Measurements from ENCODE around the gene PDE11A. TPM values are rescaled to one million over a fixed set of nuclear protein-coding genes. Genes with fewer than 3 reads are reported as not detected.

Gene PDE11A
- total and polyA plus RNA-seq, 12 donors, result 0.26 to 2.9 (median 0.58) TPM

GRCh38 chr2:177771191-177771590 is 301.4 kb downstream of the PDE11A start:
- H3K4me1 ChIP-seq (replicated peaks in 1 of 2), result no peaks in the 10 kb centered on the region
- H3K36me3 ChIP-seq (replicated peaks in 1 of 2), result no peaks in the 10 kb centered on the region
- no peaks in the 10 kb centered on the region for H3K27me3 ChIP-seq
- H3K27ac ChIP-seq, result no peak overlapping the region
- H3K9me3 ChIP-seq (replicated peaks in 1 of 3), result no peaks in the 10 kb centered on the region
- intact Hi-C loops (cut with DNase I), result no loop called here
- WGBS, 4 donors, result 79 to 94% (median 90%) methylated on average over 3 of the region's 3 CpGs
- DNase-seq, result no peak
- no peak for TF ChIP-seq CTCF (IDR thresholded peaks at IDR 0.05)
- no peak for TF ChIP-seq POLR2A (IDR thresholded peaks at IDR 0.05)
- no peak overlapping the region for H3K4me3 ChIP-seq

GRCh38 chr2:177767768-177768167 is 304.8 kb downstream of the PDE11A start:
- Histone ChIP-seq H3K4me1 (replicated peaks in 1 of 2) (no peaks in the 10 kb centered on the region), H3K27me3 (no peaks in the 10 kb centered on the region), H3K36me3 (replicated peaks in 1 of 2) (no peaks in the 10 kb centered on the region), H3K9me3 (replicated peaks in 1 of 3) (no peaks in the 10 kb centered on the region), H3K27ac (no peak overlapping the region), H3K4me3 (no peak overlapping the region)
- TF ChIP-seq POLR2A (IDR thresholded peaks at IDR 0.05), result no peak
- TF ChIP-seq CTCF (IDR thresholded peaks at IDR 0.05), result no peak
- 94 to 100% (median 98%) methylated on average over 2 of the region's 2 CpGs for WGBS, 4 donors
- no peak for DNase-seq
- intact Hi-C loops (cut with DNase I), result loop anchor here in 1 of 2 donors (10.0 kb wide), 1 partner anchor 433 kb away; no protein-coding TSS in a partner anchor

GRCh38 chr2:177765698-177766097 is 306.9 kb downstream of the PDE11A start:
- 81 to 89% (median 85%) methylated on average over 2 of the region's 2 CpGs for WGBS, 4 donors
- H3K4me3 ChIP-seq, result no peak overlapping the region
- TF ChIP-seq CTCF (IDR thresholded peaks at IDR 0.05) (no peak), POLR2A (IDR thresholded peaks at IDR 0.05) (no peak)
- no peak for DNase-seq
- intact Hi-C loops (cut with DNase I), result loop anchor here in 1 of 2 donors (10.0 kb wide), 1 partner anchor 431 kb away; no protein-coding TSS in a partner anchor
- H3K9me3 ChIP-seq (replicated peaks in 1 of 3), result no peaks in the 10 kb centered on the region
- no peaks in the 10 kb centered on the region for H3K4me1 ChIP-seq (replicated peaks in 1 of 2)
- H3K36me3 ChIP-seq (replicated peaks in 1 of 2), result no peaks in the 10 kb centered on the region
- H3K27me3 ChIP-seq, result no peaks in the 10 kb centered on the region
- no peak overlapping the region for H3K27ac ChIP-seq

- Histone ChIP-seq H3K27ac (no peak overlapping the region), H3K4me3 (no peak overlapping the region), H3K36me3 (replicated peaks in 1 of 2) (no peaks in the 10 kb centered on the region), H3K27me3 (no peaks in the 10 kb centered on the region), H3K4me1 (replicated peaks in 1 of 2) (no peaks in the 10 kb centered on the region), H3K9me3 (replicated peaks in 1 of 3) (no peaks in the 10 kb centered on the region)
- TF ChIP-seq POLR2A (IDR thresholded peaks at IDR 0.05) (no peak), CTCF (IDR thresholded peaks at IDR 0.05) (peak; percentile 64 to 89 (median 74))
- WGBS, 4 donors, result 20 to 50% (median 32%) methylated on average over 7 to 14 of the region's 14 CpGs
- DNase-seq, result peak; percentile 72 to 90 (median 81)
- intact Hi-C loops (cut with DNase I), result loop anchor here in 1 of 2 donors (10.0 kb wide), 1 partner anchor 429 kb away; no protein-coding TSS in a partner anchor
Observed at GRCh38 chr2:177763531-177764265, 308.9 kb downstream of the PDE11A start.

All from adrenal gland (tissue), 12 donors.